Sigmoid colon (tissue), 4 donors: ENCODE data around the gene UPK3B.
"Not testable (repeated sequence)": the region's sequence is repeated elsewhere in the genome, so short reads cannot be mapped to it uniquely, and the experiment has no call there.

ENCODE experiments used
- POLR2A ChIP-seq, 2 donors: fragments of 450-650 bp; IDR thresholded peaks; one replicate each; pipeline ENCODE4 v1.6.1; 2016; ENCODE audit warnings: antibody characterized with exemption in 2 of 2, mild to moderate bottlenecking in 2 of 2, moderate library complexity in 2 of 2
- POLR2AphosphoS5 ChIP-seq, 4 donors: sonication (generic); formaldehyde crosslinking; IDR thresholded peaks; one replicate each; pipeline ENCODE4 v1.6.1; 2017; ENCODE audit warnings: antibody characterized with exemption in 4 of 4
- TF ChIP-seq, protein P1 (sequence below), 4 experiments: fragments of 450-650 bp in 3 of 4; fragments of 200-600 bp in 1 of 4; IDR thresholded peaks; one replicate each; pipeline ENCODE4 v1.5.1; 2016 to 2019; ENCODE audit warnings: antibody characterized with exemption in 4 of 4, mild to moderate bottlenecking in 3 of 4, moderate library complexity in 2 of 4

DNA sequence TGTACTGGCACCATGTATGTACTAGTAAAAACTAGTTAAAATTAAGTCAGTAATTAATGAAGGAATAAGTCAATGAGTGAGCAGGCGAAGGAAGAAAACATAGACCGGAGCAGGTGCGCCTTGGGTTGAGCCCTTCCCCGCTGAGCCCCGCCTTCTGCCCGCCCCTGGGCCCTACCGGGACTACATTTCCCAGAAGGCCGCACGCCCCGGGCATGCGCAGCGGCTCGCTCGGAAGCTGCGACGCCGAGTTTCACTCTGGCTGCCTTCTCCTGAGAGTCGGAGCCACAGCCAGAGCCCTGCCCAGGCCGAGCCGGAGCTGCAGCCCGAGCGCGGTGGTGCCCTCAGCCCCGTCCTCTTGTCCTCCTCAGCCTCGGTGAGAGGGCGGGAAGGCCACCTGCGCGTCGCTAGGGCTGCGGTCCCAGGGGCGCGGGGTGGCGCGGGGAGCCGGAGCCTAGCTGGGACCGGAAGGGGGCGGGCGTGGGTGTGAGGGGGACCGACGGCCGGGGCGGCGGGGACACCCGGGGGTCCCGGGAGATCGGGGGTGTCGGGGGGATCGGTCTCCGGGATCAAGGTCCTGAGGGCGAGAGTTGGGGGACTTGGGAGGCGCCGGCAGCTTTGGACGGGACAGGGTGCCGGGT, 48.8 kb upstream of the UPK3B start, which contains the start of gene DTX2:
- TF ChIP-seq POLR2A, POLR2AphosphoS5 (IDR thresholded peaks at IDR 0.05): not testable (repeated sequence)
- TF ChIP-seq, protein P1, sequence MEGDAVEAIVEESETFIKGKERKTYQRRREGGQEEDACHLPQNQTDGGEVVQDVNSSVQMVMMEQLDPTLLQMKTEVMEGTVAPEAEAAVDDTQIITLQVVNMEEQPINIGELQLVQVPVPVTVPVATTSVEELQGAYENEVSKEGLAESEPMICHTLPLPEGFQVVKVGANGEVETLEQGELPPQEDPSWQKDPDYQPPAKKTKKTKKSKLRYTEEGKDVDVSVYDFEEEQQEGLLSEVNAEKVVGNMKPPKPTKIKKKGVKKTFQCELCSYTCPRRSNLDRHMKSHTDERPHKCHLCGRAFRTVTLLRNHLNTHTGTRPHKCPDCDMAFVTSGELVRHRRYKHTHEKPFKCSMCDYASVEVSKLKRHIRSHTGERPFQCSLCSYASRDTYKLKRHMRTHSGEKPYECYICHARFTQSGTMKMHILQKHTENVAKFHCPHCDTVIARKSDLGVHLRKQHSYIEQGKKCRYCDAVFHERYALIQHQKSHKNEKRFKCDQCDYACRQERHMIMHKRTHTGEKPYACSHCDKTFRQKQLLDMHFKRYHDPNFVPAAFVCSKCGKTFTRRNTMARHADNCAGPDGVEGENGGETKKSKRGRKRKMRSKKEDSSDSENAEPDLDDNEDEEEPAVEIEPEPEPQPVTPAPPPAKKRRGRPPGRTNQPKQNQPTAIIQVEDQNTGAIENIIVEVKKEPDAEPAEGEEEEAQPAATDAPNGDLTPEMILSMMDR (IDR thresholded peaks at IDR 0.05): peak in 1 of 4 experiments; percentile 9
